GM21390 (cell line): Measurements from ENCODE around the gene PKMYT1.

ENCODE experiments used
- ATAC-seq: cut with Tn5 transposase; IDR thresholded peaks from one replicate; pipeline ENCODE4 v1.9.1; 2021; ENCODE audit not compliant: unreplicated experiment

PKMYT1 gene

GRCh38 chr16:3019594-3020246 is 39.5 kb upstream of the PKMYT1 start:
- no peak for ATAC-seq

DNA sequence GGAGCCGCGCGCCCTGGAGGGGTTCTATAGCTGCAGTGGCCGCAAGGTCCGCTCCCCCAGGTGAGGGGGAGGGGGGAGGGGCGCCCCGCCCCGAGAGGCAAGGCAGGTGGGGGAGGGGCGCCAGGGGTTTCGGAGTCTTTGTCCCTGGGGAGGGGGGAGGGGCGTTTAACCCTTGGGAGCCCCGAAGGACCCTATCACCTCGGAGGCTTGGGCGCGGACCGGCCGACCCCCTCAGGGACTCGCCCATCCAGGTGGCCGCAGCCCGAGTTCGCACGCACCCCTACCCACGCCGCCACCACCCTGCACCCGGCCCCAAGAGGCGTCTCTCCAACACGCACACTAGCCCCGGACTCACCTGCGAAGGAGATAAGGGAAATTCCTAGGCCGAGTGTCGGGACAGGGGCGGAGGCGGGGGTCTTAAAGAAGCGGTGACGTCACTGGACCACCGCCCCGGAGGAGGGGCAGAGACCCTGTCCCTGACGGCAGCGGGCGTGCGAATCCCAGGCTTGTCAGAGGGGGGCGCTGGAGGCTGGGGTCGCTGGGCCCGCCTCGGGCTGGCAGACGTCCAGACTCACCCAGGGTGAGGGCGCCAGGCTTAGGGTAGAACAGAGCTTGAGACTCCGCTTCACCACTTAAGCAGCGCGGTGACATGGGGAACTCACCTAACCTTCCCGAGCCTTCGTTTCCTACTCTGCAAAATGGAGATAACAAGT is 37.7 kb upstream of the PKMYT1 start, which contains the start of gene CLDN6:
CLDN6 (minus strand) TSS at position 390 of the 713 bp plus-strand sequence. CDS start 2,162 bp downstream, outside the sequence.
- no peak for ATAC-seq

DNA sequence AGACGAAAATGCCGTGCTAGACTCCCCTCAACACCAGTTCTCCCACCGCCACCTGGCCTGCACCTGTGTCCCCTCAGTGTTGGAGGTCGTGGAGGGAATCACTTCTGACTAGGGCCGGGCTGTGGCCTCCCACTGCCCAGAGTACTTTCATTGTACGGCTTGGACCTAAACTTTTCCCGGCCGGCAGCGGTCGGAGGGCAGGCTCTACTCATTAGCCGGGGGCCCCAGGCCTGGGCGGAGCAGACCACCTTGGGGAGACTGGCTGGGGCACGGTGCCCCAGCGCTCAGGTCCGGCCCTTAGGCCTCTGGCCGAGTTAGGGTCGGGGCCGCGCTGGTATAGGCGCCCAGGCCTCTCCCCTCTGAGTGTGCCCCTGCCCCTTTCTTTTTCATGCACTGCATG is 37.1 kb upstream of the PKMYT1 start:
- ATAC-seq: no peak

- ATAC-seq: no peak
Observed at GRCh38 chr16:3015865-3016521, 35.7 kb upstream of the PKMYT1 start.

- ATAC-seq: no peak
Observed at GRCh38 chr16:3014971-3015370, 34.7 kb upstream of the PKMYT1 start.

DNA sequence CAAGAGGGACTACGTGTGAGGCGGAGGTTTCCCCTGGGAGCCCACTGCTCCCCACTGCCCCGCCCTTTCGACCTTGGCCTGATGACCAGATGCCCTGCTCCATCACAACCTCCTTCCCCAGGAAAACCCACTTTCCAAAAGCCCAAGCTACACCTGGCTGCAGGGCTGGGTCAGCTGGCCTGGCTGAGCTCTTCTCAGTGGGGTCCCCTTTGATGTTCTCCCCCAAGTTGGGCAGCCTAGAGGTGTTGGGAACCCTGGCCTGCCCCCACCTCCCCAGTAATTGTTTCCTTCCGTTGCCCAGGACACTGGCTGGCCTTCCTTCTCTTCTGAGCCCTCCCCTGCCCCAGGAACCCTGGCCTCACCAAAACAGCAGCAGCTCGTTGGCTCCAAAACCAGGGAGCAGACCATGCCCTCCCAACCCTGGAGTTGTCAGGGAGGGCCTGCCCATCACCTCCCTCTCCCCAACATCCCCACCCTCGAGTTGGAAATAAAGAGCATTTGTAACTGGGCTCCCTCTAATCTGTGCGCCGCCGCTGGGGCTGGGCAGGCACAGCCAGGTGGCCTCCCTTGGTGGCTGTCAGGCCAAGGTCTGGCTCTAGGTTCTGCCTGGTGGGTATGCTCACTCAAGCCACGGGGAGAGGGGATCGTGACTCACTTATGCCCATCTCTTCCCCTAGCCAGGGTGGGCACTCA is 33.9 kb upstream of the PKMYT1 start:
- ATAC-seq: no peak

DNA sequence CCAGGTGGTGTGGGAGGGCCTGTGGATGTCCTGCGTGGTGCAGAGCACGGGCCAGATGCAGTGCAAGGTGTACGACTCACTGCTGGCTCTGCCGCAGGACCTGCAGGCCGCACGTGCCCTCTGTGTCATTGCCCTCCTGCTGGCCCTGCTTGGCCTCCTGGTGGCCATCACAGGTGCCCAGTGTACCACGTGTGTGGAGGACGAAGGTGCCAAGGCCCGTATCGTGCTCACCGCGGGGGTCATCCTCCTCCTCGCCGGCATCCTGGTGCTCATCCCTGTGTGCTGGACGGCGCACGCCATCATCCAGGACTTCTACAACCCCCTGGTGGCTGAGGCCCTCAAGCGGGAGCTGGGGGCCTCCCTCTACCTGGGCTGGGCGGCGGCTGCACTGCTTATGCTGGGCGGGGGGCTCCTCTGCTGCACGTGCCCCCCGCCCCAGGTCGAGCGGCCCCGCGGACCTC is 33.3 kb upstream of the PKMYT1 start:
- no peak for ATAC-seq

- no peak for ATAC-seq
Observed at GRCh38 chr16:3012828-3013420, 32.7 kb upstream of the PKMYT1 start, which contains the start of gene CLDN9. CLDN9 (plus strand) TSS chr16:3012923; CDS start chr16:3013363, 440 bp downstream.

- ATAC-seq: no peak
Observed at GRCh38 chr16:3012246-3012645, 32.0 kb upstream of the PKMYT1 start.

DNA sequence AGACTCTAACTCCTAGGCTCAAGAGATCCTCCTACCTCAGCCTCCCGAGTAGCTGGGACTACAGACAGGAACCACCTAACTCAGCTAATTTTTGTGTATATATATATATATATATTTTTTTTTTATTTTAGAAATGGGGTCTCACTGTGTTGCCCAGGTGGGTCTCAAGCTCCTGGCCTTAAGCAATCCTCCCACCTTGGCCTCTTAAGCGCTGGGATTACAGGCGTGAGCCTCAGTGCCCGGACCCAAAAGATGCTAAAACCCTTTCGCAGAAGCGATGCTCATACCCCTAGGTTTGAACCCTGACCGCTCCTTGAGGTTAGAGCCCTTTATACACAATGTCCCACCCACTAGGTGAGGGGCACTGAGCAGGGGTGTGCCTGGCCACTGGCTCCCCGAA is 30.3 kb upstream of the PKMYT1 start:
- no peak for ATAC-seq

DNA sequence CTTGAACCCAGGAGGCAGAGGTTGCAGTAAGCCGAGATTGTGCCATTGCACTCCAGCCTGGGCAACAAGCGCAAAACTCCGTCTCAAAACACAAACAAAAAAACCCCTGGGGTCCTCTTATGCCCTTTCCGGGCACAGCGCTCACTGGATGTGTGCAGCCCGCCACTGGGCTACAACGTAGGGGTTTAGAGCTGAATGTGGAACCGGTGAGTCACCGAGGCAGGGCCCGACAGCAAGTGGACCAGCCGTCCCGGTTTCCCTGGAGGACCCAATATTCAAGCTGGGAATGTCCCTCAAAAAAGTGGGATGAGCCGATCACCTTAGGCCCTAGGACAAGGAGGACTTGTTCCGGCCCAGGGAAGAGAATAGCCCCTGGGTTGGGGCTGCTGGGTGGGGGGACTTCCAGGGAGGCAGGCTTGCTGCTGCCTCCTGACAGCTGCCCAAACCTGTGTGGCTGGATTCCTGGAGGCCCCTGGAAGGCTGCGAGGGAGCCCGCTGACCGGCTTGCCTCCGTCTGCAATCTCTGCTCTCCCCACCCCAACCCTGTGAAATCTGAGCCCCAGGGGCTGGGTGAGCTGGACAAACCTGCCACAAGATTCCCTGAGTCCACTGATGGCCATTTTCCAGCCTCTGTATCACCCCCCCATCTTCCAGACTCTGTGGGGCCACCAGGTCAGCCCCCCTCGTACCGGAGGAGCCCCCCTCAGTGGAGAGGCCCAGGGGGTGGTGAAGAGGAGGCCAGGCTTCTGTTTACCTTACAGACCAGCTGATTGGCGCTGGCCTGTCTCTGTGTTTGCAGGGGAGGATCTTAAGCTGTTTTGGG is 29.5 kb upstream of the PKMYT1 start:
- no peak for ATAC-seq

DNA sequence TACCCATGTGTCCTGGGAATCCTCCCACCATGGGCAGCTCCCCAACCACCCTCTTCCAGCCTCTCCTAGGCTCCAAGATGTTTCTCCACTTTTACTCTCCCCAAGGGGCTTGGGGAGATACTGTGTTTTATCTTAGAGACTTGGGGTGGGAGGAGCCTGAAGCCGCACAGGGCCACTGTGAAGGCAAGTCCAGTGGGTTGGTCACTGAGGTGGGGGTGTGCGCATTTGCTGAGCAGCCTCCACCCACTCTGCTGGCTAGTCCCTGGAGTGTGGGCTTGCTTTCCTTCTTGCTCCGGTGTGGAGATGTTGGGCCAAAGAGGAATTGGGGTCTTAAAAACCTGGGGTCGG is 28.4 kb upstream of the PKMYT1 start:
- no peak for ATAC-seq

GRCh38 chr16:3007957-3008689 is 27.9 kb upstream of the PKMYT1 start:
- no peak for ATAC-seq

GRCh38 chr16:3007059-3007956 is 27.1 kb upstream of the PKMYT1 start:
- no peak for ATAC-seq

- ATAC-seq: no peak
Observed at GRCh38 chr16:3004781-3005284, 24.6 kb upstream of the PKMYT1 start.

DNA sequence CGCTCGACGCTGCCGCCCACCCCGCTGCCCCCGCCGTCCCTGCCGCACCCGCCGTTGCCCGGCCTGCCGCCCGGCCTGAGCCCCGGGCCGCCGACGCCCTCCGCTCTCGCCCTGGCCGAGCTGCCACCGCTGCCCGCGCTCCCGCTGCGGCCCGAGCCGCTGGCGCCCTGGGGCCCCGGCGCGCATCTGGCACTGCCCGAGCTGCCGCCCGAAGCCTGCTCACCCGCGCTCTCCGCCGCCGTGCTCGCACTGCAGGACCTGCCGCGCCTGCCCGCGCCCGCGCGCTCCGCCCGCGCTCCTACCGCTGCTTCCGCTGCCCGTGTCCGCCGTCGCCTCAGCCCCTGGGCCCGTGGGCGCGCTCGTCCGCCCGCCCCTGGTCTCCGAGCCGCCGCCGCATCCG is 24.1 kb upstream of the PKMYT1 start:
- ATAC-seq: no peak

- ATAC-seq: peak; percentile 87
Observed at GRCh38 chr16:3003582-3004270, 23.5 kb upstream of the PKMYT1 start.

- no peak for ATAC-seq
Observed at GRCh38 chr16:3001316-3001715, 21.1 kb upstream of the PKMYT1 start.
